HepG2 (cell line): Measurements from ENCODE around the gene SLC22A31. TPM values are rescaled to one million over a fixed set of nuclear protein-coding genes. Genes with fewer than 3 reads are reported as not detected.
A peak's percentile ranks its signal among the peaks of the same experiment; 100 is the strongest.

Source experiments
- ATF7 ChIP-seq, 2 experiments: fragments of 450-650 bp in 1 of 2; sonication (generic) in 1 of 2; formaldehyde crosslinking in 1 of 2; IDR thresholded peaks; 2 replicates each; pipeline versions ENCODE4 v1.4.0 to v1.6.1; 2016 to 2020; ENCODE audit warnings: antibody characterized with exemption in 1 of 2, mild to moderate bottlenecking in 1 of 2, missing genetic modification reagents in 1 of 2
- CENPX ChIP-seq: sonication (generic); formaldehyde crosslinking; IDR thresholded peaks from 2 replicates; pipeline ENCODE4 v1.9.0; 2021; ENCODE audit warnings: mild to moderate bottlenecking, missing genetic modification reagents, moderate library complexity
- DDIT3 ChIP-seq: sonication (generic); formaldehyde crosslinking; IDR thresholded peaks from 2 replicates; pipeline ENCODE4 v1.4.0; 2020; ENCODE audit warnings: mild to moderate bottlenecking, missing genetic modification reagents
- DNMT1 ChIP-seq: sonication (generic); formaldehyde crosslinking; IDR thresholded peaks from 2 replicates; pipeline ENCODE4 v1.5.1; 2020; ENCODE audit warnings: mild to moderate bottlenecking, missing genetic modification reagents
- KAT8 ChIP-seq: IDR thresholded peaks from 2 replicates; pipeline ENCODE4 v1.6.1; 2016; ENCODE audit warnings: missing genetic modification reagents, missing compliant biosample characterization
- MAZ ChIP-seq, 2 experiments: sonication (generic) in 1 of 2; formaldehyde crosslinking in 1 of 2; IDR thresholded peaks; 2 replicates each; pipeline versions ENCODE4 v1.5.0 to v1.6.1; 2012 to 2020; ENCODE audit warnings: low read depth in 2 of 2, mild to moderate bottlenecking in 2 of 2, borderline replicate concordance in 1 of 2, improper control_type of control experiment in 1 of 2, low read length in 1 of 2, missing genetic modification reagents in 1 of 2, moderate library complexity in 1 of 2
- MZF1 ChIP-seq: sonication (generic); formaldehyde crosslinking; IDR thresholded peaks from 2 replicates; pipeline ENCODE4 v1.8.1; 2023; ENCODE audit warnings: mild to moderate bottlenecking, missing genetic modification reagents, borderline replicate concordance
- RCOR2 ChIP-seq: IDR thresholded peaks from 2 replicates; pipeline ENCODE4 v1.6.1; 2016; ENCODE audit warnings: missing biosample characterization, missing genetic modification reagents
- SAFB2 ChIP-seq: sonication (generic); formaldehyde crosslinking; IDR thresholded peaks from 2 replicates; pipeline ENCODE4 v1.5.1; 2020; ENCODE audit warnings: missing genetic modification reagents, low read depth, mild to moderate bottlenecking, borderline replicate concordance
- SALL2 ChIP-seq: sonication (generic); formaldehyde crosslinking; IDR thresholded peaks from 2 replicates; pipeline ENCODE4 v1.8.1; 2023; ENCODE audit warnings: mild to moderate bottlenecking, missing genetic modification reagents, inconsistent platforms
- TEF ChIP-seq: sonication (generic); formaldehyde crosslinking; IDR thresholded peaks from 2 replicates; pipeline ENCODE4 v1.5.0; 2020; ENCODE audit warnings: missing genetic modification reagents
- ZNF317 ChIP-seq: sonication (generic); formaldehyde crosslinking; IDR thresholded peaks from 2 replicates; pipeline ENCODE4 v1.5.0; 2020; ENCODE audit warnings: mild to moderate bottlenecking, missing genetic modification reagents
- ZNF407 ChIP-seq: sonication (generic); formaldehyde crosslinking; IDR thresholded peaks from one replicate; pipeline ENCODE4 v1.5.1; 2020; ENCODE audit warnings: mild to moderate bottlenecking, missing genetic modification reagents; ENCODE audit errors: not compliant biosample characterization
- polyA plus RNA-seq, 8 experiments: library from polyadenylated mRNA; depleted of rRNA in 3 of 8; stranded (reverse) in 7 of 8; unstranded in 1 of 8; fragments of >200 nt; fragmentation: Illumina TruSeq in 4 of 8; extraction: Trizol in 4 of 8; gene quantifications; 2 replicates each; pipeline versions ENCODE4 v1.2.1 to v1.2.3, GENCODE V29; 2011 to 2016; ENCODE audit warnings: low read depth in 4 of 8, missing spikeins in 1 of 8, mixed read lengths in 1 of 8; ENCODE audit not compliant: insufficient read depth in 1 of 8
- total RNA-seq, 5 experiments: library from RNA; depleted of rRNA; stranded (reverse); fragments of >200 nt; fragmentation: Illumina TruSeq; extraction: Trizol; gene quantifications; 2 replicates each; pipeline ENCODE4 v1.2.3, GENCODE V29; 2016; ENCODE audit warnings: low read depth in 1 of 5
- TF ChIP-seq, protein P1 (sequence below): sonication (generic); formaldehyde crosslinking; IDR thresholded peaks from 2 replicates; pipeline ENCODE4 v1.4.0; 2020; ENCODE audit warnings: mild to moderate bottlenecking, missing genetic modification reagents
- TF ChIP-seq, protein P2 (sequence below): IDR thresholded peaks from 2 replicates; pipeline ENCODE4 v1.6.1; 2016; ENCODE audit warnings: missing compliant biosample characterization, missing genetic modification reagents, borderline replicate concordance

Gene SLC22A31
- total and polyA plus RNA-seq, 2 of the 13 experiments (the other 11 are each of a cell fraction or from before 2014, with no cell fraction given): 67.3 to 83.3 TPM

GRCh38 chr16:89167425-89167941, 32.9 kb downstream of the SLC22A31 start (continued):
- peak; percentile 55; the same call in 1 of the 2 replicates for TF ChIP-seq ZNF317 (CRISPR knock-in tag)
- no peak for TF ChIP-seq CENPX
- no peak for TF ChIP-seq ZNF407
- TF ChIP-seq, protein P1, sequence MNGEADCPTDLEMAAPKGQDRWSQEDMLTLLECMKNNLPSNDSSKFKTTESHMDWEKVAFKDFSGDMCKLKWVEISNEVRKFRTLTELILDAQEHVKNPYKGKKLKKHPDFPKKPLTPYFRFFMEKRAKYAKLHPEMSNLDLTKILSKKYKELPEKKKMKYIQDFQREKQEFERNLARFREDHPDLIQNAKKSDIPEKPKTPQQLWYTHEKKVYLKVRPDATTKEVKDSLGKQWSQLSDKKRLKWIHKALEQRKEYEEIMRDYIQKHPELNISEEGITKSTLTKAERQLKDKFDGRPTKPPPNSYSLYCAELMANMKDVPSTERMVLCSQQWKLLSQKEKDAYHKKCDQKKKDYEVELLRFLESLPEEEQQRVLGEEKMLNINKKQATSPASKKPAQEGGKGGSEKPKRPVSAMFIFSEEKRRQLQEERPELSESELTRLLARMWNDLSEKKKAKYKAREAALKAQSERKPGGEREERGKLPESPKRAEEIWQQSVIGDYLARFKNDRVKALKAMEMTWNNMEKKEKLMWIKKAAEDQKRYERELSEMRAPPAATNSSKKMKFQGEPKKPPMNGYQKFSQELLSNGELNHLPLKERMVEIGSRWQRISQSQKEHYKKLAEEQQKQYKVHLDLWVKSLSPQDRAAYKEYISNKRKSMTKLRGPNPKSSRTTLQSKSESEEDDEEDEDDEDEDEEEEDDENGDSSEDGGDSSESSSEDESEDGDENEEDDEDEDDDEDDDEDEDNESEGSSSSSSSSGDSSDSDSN: peak; percentile 84
- TF ChIP-seq TEF: no peak
- no peak for TF ChIP-seq ATF7 (IDR thresholded peaks at IDR 0.05)
- no peak; the same call in 1 of the 2 replicates for TF ChIP-seq ATF7 (CRISPR knock-in tag; IDR thresholded peaks at IDR 0.05)
- TF ChIP-seq SALL2: 0 out of 2 replicates have a peak, but pooled peaks have one; percentile 66
- peak; percentile 29; the same call in 1 of the 2 replicates for TF ChIP-seq SAFB2 (CRISPR knock-in tag)
- peak; percentile 87; the same call in 1 of the 2 replicates for TF ChIP-seq DNMT1 (CRISPR knock-in tag)
- no peak for TF ChIP-seq DDIT3 (CRISPR knock-in tag)
- TF ChIP-seq, protein P2, sequence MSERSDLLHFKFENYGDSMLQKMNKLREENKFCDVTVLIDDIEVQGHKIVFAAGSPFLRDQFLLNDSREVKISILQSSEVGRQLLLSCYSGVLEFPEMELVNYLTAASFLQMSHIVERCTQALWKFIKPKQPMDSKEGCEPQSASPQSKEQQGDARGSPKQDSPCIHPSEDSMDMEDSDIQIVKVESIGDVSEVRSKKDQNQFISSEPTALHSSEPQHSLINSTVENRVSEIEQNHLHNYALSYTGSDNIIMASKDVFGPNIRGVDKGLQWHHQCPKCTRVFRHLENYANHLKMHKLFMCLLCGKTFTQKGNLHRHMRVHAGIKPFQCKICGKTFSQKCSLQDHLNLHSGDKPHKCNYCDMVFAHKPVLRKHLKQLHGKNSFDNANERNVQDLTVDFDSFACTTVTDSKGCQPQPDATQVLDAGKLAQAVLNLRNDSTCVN: peak; percentile 89; the same call in 1 of the 2 replicates
- peak; percentile 94 for TF ChIP-seq MAZ (IDR thresholded peaks at IDR 0.05; ENCODE audit: borderline replicate concordance, low read depth, low read length)
- peak; percentile 99 for TF ChIP-seq MAZ (CRISPR knock-in tag; IDR thresholded peaks at IDR 0.05; ENCODE audit: low read depth)
- 0 out of 2 replicates have a peak, but pooled peaks have one; percentile 63 for TF ChIP-seq MZF1 (CRISPR knock-in tag)
- peak; percentile 80 for TF ChIP-seq KAT8 (CRISPR knock-in tag)
- TF ChIP-seq RCOR2 (CRISPR knock-in tag): peak; percentile 57; the same call in 1 of the 2 replicates
